IPS DF 19.7 (cell line): ENCODE data around the gene KATNBL1.

ENCODE experiments used
- DNase-seq: peaks from one replicate; pipeline ENCODE4 v3.0.0-alpha.2; 2013; ENCODE audit warnings: low read depth, low spot score

Gene KATNBL1, protein sequence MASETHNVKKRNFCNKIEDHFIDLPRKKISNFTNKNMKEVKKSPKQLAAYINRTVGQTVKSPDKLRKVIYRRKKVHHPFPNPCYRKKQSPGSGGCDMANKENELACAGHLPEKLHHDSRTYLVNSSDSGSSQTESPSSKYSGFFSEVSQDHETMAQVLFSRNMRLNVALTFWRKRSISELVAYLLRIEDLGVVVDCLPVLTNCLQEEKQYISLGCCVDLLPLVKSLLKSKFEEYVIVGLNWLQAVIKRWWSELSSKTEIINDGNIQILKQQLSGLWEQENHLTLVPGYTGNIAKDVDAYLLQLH

DNA sequence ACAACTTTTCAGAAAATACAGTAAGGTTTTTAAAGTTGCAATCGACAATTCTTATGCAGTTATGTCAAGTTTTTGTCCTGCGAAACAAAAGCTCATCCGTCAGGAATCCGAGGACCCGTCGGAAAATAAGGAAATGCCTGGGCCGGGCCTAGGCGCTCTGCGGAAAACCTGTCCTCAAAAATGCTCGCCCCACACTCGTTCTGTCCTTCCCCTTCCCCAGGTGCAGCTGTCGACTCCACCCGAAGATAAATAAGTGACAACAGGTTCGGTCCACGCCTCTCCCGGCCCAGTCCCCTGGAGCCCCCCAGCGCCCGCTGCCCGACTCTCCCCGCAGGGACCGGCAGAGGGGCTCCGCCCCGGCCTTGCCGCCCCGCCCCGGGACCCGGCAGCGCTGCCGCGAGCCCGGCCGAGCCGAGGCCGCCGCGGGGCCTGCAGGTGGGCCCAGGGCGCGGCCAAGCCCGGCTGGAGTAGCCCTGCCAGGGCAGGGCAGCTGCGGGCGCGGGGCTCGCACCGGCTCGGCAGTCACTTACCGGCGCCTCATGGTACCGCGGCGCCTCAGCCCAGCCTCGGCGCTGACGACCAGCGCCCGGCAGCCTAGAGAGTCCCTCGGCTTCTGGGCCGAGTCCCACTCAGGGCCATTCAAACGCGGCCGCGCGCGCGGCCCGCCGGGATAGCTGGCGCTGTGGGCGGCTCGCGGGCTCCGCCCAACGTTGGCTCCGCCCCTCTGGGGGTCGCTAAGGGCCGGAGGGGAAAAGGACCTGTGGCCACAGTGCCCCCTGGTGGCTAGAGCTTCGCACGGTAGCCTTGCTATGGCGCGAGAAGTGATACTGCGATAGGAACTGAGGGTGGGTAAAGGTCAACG lies at the start of gene KATNBL1:
KATNBL1 (minus strand) TSS at position 676 of the 862 bp plus-strand sequence. CDS start 46,420 bp downstream, outside the sequence.
- DNase-seq: peak; percentile 82

DNA sequence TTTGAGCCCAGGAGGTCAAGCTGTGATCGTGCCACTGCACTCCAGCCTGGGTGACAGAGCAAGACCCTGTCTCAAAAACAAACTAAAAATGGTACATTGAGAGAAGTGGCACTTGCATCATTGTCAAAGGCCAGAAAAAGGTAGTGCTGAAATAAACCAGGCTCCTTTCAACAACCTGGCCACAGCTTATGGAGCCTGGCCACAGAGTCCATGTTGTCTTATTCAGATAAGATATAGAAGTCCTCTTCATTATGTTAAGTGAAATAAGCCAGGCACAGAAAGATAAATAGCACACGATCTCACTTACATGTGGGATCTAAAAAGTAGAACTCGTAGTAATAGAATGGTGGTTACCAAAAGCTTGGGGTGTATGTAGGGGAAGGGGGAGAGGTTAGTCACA lies 49.7 kb upstream of the KATNBL1 start:
- DNase-seq: no peak

DNA sequence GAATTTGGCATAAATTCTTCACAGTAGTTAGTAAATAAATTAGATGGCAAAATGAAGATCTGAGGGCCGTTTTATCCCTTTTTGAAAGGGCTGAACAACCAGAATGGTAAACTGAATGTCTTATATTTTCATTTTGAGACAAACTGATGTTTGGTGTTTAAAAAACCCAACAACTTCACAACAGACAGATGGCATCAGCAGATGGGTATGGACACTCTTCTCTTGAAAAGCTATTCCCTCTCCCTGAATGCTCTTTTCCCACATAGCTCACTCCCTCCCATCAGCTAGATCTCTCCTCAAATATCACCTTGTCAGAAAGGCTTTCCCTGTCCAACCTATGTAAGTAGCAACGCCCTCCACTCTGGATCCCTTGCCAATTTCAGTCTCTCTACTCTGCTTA lies 48.3 kb upstream of the KATNBL1 start:
- no peak for DNase-seq

DNA sequence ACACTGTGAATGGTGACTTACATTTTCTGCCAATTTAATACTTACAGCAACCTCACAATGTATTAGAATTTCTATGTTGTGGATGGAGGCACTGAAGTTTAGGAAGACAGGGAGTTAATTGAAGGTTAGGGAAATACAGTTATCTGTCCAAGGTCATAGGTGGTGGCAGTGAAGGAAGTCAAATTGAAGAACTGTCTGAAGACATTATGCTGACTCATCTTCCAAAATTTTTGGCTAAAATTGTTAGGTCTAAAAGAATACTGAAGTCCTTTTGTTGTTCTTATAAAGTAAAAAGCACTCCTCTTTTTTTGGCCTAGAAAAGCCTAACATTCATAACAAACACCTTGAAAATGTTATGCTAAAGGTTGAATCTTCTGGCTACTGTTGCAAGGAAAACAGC lies 42.6 kb upstream of the KATNBL1 start:
- no peak for DNase-seq

DNA sequence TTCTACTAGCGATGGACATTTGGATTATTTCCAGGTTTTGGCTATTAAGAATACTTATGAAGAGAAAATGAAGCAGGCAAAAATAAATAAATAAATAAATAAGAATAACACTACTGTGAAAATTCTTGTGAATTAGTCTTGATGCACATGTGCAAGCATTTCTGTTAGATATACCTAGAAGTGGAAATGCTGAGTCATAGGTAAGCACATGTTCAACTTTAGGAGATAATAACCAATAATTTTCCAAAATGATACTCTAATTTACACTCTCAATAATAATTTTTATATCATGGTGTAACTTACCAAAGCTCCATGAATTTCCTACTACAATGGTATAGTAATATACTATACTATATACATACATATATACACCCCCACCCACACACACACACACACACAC lies 38.3 kb upstream of the KATNBL1 start:
- no peak for DNase-seq

DNA sequence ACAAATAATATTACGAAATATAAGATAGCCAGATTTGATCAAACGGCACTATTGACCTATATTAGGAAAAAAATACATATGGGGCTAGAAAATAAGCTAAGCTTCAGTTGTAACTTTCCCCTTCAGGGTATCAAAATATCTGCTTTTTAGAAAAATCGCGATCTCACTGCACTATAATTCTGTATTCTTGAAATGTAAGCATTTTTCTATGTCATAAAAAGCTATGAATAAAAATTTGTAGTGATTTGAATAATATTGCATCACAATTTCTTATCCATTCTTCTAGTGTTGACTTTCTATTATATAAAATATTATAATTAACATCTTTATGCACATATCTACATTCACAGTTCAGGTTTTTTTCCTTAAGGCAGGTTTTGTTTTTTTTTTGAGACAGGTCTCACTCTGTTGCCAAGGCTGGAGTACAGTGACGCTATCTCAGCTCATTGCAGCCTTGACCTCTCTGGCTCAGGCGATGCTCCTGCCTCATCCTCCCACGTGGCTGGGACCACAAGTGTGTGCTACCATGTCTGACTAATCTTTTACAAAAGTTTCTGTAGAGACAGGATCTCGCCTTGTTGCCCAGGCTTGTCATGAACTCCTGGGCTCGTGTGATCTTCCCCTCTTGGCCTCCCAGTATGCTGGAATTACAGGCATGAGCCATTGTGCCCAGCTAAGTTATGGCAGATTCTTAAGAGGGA lies 36.5 kb upstream of the KATNBL1 start:
- DNase-seq: no peak

DNA sequence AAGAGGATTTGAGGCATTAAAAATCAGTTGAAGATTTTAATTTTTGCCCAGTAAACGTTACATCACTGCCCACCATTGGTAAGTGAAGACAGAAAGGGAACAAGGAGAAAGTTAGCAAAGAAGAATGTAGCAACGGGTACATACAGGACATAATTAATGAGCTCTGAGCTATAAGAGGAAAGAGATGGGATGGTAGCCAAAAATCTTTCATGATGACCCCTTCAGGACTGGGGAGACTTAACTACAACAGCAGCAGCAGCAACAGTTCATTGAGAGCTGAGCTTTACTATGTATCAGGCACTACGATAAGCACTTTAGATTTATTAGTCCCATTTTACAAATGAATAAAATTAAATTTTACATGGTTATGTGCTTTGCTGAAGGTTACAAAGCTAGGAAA lies 33.3 kb upstream of the KATNBL1 start:
- DNase-seq: no peak

DNA sequence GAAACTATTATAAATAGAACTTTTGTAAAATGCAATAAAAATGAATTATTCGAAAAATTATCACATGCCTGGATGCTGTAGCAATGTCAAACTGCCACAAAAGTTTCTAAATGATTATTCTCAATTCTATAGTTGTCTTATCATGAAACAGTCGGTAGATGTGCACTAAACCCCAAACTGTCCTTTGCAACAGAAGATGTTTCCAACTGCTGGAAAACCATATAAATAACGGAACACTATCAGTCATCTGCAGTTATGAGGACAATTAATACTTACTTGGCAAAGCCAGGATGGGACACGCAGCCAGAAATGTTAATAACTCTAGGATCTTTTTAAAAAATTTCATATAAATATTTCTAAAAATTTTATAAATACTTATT lies 32.4 kb upstream of the KATNBL1 start:
- DNase-seq: no peak

DNA sequence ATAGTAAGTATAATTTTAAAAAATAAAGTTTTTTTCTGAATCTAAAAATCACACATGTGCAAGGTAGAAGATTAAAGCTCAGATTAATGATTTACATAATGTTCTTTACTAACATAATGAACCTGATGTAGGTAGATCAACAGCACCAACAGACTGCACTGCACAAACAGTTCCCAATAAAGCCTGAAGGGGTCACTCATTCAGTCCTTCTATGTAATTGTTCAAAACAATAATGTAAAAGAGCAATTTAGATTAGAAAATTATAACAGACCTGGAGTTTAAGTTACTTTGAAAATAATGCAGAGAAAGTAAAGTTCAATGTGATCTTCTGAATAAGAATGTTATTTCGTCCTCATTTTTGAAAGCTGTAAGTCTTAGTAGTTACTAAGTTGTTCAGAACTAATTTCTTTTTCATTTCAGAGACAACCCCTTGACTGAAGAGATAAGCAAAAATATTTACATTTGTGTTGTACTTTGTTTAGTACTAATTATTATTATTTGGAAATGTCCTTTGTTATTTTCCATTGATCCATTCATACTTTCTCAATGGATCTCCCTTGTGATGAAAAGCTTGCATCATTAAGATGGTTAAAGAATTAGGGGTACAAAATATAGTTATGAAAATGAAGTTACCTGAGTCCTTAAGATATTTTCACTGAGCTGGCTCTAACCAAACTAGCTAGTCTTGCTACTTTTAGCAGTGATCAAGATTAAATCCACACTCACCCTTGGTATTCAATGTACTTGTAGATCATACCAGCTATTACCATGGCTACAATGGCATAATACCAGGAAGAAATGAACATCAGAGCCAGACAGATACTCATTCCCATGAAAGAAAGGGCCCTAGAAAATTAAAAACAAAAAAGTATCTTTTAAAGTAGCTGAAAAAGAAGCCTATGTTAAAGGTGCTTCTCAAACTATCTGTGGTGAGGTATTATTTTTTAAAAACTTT lies 31.8 kb upstream of the KATNBL1 start:
- no peak for DNase-seq

DNA sequence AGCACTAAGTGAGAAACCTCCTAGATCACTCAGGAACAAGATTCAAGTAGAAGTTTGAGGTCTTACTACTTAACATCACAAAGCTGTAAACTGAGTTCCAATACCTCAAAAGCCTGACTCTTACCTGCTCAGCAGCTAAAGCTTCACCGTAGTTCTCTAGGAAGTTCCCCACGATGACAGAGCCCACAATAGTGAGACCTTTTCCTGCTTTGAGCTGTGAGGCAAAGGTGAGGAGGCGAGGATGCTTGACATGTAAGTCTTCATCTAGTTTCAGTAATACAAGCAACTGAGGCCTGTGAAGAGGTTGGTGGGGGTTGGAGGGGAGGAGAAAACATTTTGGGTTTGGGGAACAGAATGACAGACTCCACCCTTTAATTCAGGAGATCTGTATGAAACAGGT lies 30.6 kb upstream of the KATNBL1 start:
- no peak for DNase-seq

DNA sequence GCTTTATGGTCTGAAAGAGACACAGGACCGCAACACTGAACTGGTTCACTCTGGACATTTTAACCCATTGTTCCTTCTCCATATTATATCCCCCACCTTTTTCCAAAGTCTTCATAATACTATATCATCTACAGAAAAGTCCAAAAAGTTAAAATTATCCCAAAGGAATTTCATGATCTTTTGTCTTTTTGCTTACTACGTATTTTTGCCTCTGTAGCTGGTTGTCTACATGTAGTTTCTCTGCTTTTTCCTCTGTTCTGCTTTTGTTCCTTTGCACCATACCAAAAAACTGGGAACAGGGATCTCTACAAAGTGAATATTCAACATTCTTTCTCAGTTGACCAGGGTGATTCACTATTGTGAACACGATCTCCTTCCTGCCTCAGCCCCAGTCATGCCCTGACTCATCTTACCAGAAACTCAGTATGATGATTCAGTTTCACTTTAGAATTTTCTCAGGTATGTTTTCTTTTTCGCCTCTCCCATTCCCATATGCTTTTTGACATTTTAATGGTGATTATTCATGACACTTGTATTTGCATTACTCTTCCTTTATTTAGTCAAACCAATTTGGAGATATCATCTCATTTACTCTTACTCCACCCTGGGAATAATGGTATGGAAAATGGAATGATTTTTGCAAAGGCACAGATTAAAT lies 29.4 kb upstream of the KATNBL1 start:
- DNase-seq: no peak

DNA sequence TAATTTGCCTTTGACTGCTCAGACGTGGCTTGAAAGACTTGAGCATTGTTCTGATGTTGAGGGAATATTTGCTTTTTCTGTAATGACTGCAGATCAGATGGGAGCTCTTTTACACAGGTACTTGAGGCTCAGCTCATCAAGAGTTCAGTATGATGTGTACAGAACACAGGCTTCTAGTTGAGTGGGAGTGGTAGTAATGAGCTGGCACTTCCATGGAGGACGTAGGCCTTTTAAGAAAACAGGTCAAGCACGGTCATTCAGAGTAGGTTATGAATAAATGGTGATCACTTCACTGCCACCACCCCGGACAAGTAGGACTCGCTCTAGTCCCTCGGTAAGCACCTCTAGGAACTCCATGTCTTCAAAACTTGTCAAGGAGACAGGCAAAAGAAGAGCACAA lies 23.7 kb upstream of the KATNBL1 start:
- DNase-seq: no peak

DNA sequence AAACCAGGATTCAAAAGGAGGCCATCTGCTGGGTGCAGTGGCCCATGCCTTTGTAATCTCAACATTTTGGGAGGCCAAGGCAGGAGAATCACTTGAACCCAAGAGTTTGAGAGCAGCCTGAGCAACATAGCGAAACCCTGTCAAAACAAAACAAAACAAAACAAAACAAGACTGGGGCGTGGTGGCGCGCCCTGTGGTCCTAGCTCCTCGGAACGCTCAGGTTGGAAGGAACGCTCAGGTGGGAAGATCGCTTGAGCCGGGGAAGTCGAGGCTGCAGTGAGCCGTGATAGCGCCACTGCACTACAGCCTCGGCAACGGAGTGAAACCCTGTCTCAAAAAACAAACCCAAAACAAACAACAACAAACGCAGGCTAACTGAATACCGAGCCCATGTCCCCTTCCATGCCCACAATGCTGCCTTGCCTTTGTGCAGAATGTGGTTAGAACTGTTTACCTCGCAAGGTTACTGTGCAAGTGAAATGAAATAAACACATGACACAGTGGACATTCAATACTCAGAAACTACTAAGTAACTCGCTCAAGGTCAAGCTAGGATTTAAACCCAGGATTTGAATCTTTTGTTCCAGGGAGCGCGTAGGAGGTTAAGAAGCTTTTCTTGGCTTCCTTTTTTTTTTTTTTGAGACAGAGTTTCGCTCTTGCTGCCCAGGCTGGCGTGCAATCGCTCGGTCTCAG lies 14.2 kb upstream of the KATNBL1 start:
- DNase-seq: no peak

DNA sequence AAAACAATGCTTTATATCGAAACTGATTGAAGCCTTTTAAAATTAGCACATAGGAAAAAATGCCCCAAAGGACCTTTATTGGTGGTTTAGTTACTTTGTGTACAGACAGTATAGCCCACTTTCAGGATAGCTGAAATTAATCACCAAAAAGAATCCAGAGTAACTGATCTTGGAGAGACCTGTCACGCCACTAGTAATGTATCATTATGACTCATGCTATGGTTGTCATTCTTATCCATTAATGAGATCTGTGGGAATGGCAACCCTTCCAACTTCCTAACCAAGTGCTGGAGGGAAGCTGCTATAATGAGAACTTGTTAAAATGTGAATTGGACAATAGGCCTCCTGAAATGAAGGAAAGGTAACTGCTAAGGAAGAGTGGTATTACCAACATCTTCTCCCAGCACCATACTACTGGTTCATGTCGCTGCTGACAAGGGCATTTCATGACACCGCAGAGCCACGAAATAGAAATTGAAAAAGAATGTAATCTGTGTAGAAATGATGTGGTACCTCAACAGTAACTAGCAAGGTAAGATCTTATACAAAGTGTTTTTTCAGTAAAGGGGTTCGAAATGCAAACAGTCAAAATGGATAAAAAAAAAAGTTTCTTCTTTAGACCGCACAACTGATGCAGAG lies 7.8 kb upstream of the KATNBL1 start:
- DNase-seq: no peak

DNA sequence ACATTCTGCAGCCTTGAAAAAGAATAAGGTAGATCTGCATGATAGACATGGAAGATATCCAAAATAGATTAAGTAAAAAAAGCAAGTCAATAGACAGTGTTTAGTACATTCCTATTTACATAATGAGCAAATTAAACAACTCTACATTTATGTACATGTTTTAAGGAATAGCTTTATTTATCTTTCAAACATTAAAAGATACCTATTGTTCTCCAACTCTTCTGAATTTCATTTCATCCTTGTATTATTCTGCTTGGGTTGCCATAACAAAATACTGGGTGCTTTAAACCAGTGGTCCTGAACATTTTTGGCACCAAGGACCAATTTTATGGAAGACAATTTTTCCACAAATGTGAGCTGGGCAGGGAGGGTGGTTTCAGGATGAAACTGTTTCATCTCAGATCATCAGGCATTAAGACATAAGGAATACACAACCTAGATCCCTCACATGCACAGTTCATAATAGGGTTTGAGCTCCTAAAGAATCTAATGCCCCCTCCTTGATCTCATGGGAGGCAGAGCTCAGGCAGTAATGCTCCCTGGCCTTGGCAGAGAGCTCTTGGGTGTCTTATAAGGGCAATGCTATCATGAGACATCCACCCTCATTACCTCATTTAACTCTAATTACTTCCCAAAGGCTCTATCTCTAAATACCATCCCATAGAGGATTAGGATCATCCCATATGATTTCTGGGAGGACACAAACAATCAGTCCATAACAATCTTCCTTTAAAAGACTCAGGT lies 6.8 kb upstream of the KATNBL1 start:
- no peak for DNase-seq

DNA sequence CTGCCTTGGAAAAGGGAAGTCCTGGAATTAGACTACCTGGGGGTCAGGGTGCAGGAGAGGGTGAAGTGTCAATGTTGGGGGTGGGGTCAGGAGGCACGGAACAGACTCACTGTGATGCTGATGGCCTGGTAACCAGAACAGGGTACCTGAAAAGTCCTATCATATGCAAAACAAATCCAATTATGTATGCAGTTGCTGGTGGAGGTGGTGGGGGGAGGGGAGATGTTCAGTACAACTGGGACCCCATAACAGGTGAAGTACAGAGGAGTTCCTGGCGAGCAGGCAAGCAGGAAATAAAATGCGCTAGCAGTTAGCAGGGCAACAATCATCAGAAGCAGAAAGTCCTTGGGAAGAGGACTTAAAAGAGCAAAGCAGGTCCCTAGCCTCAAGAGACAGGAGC lies 4.2 kb upstream of the KATNBL1 start:
- peak; percentile 80 for DNase-seq

DNA sequence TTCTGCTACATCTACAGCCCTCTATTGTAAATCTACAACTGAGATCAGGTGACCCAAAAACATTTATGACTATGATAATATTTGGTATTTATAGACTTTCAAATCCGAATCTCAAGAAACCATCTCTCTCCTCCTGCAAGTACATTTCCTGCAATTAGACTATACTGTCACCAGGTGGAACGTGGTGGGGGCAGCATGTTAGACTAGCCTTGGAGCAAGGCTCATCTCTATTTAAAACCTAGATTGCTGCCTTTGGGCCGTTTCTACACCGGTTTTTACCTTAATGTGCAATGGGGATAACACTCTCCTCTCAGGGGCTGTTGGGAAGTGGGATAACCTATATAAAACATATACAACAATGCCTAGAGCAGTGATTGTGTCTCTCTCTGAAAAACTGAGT lies 3.8 kb upstream of the KATNBL1 start:
- no peak for DNase-seq

DNA sequence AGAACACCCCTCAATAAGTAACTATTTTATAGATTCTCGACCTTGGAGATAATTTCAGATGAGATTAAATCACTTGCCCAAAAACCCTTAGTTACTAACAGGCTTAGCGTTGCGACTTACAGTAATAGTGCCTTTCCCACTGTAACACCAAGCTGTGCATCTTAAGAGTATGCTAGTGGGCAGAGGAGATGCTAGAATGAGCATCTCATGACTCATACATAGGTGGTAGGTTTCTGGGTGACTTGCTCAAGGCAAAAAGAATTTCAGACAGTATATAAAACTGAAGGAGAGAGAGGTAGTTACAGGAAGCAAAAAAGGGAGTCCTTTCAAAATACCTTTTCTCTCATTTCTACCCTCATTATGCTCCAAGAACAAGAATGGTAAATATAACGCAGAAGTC lies 3.9 kb downstream of the KATNBL1 start:
- DNase-seq: no peak

DNA sequence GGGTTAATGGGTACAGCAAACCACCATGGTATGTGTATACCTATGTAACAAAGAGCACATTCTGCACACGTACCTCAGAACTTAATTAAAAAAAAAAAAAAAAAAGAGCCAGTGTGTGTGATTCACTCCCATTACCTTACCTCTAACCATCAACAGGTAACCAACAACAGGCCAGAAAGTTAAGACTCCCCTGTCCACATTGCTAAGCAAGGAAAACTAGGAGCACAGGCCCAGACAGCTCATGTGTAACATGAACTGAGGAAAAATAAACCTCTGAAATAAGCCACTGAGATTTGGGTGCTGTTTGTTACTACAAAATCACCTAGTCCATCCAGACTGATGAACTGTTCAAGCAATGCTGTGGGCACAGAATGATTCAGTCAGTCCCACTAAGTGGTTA lies 6.0 kb downstream of the KATNBL1 start:
- no peak for DNase-seq
